Mesothelial cell of epicardium (in vitro differentiated cells): ENCODE data around the gene NCSTN. TPM values are rescaled to one million over a fixed set of nuclear protein-coding genes. Genes with fewer than 3 reads are reported as not detected.
A peak's percentile ranks its signal among the peaks of the same experiment; 100 is the strongest.

Experiments used
- DNase-seq, 2 experiments: peaks; one replicate each; pipeline ENCODE4 v3.0.0; 2021; ENCODE audit warnings: low spot score in 2 of 2; ENCODE audit not compliant: unreplicated experiment in 2 of 2
- H3K27ac Mint-ChIP-seq: 2 replicates; pipeline ENCODE4 v1.8.0; 2021; ENCODE audit warnings: mixed read lengths
- H3K27me3 Mint-ChIP-seq: 2 replicates; pipeline ENCODE4 v1.8.0; 2021; ENCODE audit warnings: low read depth, mixed read lengths
- H3K36me3 Mint-ChIP-seq: 2 replicates; pipeline ENCODE4 v1.8.0; 2021; ENCODE audit warnings: mixed read lengths
- H3K4me1 Mint-ChIP-seq: 2 replicates; pipeline ENCODE4 v1.8.0; 2021; ENCODE audit warnings: mixed read lengths
- H3K4me3 Mint-ChIP-seq: 2 replicates; pipeline ENCODE4 v1.8.0; 2021; ENCODE audit warnings: mild to moderate bottlenecking, moderate library complexity, mixed read lengths
- H3K9me3 Mint-ChIP-seq: 2 replicates; pipeline ENCODE4 v1.8.0; 2021; ENCODE audit warnings: mixed read lengths
- total RNA-seq: library from RNA; stranded (reverse); gene quantifications from 3 replicates; pipeline ENCODE4 v1.2.1, GENCODE V29; 2021
- TF ChIP-seq, protein P1 (sequence below): fragments of 200-600 bp; sonication (generic); IDR thresholded peaks from one replicate; pipeline ENCODE4 v1.5.0; 2021; ENCODE audit warnings: antibody characterized with exemption; ENCODE audit not compliant: unreplicated experiment

NCSTN gene
- total RNA-seq, 1 donor from 2014 or later = 94.6 TPM

DNA sequence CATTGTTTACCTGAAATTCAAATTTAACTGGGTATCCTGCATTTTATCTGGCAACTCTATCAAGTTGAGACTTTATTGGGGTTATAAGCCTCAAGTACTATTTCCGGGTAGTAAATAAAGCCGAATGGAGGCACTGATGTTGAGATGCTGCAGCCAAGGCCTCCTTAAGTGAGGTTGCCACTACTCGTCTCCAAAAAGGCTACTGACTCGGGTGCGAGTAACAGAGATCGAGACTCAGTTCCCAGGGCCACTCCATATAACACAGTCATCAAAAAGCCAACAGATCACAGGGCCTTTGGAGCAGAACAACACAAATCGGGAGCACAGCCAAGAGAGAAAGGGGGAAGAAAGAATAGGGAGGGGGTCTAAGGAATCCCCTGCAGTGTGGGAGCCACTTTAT lies 657 bp upstream of the NCSTN start:
- TF ChIP-seq, protein P1, sequence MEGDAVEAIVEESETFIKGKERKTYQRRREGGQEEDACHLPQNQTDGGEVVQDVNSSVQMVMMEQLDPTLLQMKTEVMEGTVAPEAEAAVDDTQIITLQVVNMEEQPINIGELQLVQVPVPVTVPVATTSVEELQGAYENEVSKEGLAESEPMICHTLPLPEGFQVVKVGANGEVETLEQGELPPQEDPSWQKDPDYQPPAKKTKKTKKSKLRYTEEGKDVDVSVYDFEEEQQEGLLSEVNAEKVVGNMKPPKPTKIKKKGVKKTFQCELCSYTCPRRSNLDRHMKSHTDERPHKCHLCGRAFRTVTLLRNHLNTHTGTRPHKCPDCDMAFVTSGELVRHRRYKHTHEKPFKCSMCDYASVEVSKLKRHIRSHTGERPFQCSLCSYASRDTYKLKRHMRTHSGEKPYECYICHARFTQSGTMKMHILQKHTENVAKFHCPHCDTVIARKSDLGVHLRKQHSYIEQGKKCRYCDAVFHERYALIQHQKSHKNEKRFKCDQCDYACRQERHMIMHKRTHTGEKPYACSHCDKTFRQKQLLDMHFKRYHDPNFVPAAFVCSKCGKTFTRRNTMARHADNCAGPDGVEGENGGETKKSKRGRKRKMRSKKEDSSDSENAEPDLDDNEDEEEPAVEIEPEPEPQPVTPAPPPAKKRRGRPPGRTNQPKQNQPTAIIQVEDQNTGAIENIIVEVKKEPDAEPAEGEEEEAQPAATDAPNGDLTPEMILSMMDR = no peak
- H3K4me3 Mint-ChIP-seq = peak overlapping the region; percentile 100
- peaks cover 23% of the 10 kb centered on the region for H3K36me3 Mint-ChIP-seq
- H3K9me3 Mint-ChIP-seq = no peaks in the 10 kb centered on the region
- DNase-seq = no peak
- H3K4me1 Mint-ChIP-seq = peaks cover 31% of the 10 kb centered on the region
- H3K27me3 Mint-ChIP-seq = no peaks in the 10 kb centered on the region
- H3K27ac Mint-ChIP-seq = peak overlapping the region; percentile 100

DNA sequence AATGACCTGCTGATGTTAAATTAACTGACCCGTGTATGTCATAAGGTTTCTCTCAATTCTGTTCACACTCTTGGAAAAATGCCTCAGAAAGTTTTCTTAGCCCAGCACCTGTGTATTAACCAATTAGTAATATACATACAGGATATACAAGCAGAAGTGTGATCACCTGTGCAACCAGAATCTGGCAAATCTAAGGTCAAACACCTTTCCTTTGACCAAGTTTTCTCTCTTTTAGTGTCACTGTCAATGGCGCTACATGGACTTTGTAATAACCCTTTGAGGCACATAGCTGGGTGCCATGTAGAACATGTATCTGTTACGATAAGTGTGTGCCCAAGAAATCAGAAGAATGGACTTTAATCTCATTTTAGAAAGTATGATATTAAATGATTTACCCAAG lies 1.1 kb downstream of the NCSTN start:
- Mint-ChIP-seq H3K4me3 (peak overlapping the region; percentile 100), H3K4me1 (peaks cover 31% of the 10 kb centered on the region), H3K27me3 (no peaks in the 10 kb centered on the region), H3K27ac (peak overlapping the region; percentile 100), H3K9me3 (no peaks in the 10 kb centered on the region), H3K36me3 (peaks cover 13% of the 10 kb centered on the region)
- TF ChIP-seq, protein P1 = no peak
- DNase-seq = no peak

DNA sequence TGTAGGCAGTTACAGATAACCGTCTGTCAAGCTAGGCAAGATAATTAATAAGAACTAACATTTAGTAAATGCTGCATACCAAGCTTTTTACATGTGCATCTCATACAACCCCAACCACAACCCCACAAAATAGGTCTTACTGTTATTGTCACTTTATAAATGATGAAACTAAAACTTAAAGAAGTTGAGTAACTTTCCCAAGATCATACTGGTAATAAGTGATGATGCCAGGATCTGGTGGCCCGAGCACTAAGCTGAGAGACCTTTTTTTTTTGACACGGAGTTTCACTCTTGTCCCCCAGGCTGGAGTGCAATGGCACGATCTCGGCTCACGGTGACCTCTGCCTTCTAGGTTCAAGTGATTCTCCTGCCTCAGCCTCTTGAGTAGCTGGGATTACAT lies 1.8 kb downstream of the NCSTN start:
- TF ChIP-seq, protein P1 = no peak
- H3K9me3 Mint-ChIP-seq = no peaks in the 10 kb centered on the region
- H3K4me1 Mint-ChIP-seq = peaks cover 31% of the 10 kb centered on the region
- DNase-seq = no peak
- H3K36me3 Mint-ChIP-seq = peaks cover 13% of the 10 kb centered on the region
- H3K27ac Mint-ChIP-seq = no peak overlapping the region
- peak overlapping the region; percentile 100 for H3K4me3 Mint-ChIP-seq
- H3K27me3 Mint-ChIP-seq = no peaks in the 10 kb centered on the region

DNA sequence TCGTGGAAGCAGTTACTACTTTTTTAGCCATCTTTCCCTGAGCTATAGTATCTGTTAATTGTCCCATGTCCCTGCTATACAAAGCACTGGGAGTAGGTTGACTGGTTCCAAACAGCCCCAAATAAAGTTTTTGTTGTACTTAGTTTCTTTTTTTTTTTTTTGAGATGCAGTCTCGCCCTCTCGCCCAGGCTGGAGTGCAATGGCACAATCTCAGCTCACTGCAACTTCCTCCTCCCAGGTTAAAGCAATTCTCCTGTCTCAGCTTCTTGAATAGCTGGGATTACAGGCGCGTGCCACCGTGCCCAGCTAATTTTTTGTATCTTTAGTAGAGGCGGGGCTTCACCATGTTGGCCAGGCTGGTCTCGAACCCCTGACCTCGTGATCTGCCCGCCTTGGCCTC lies 3.3 kb downstream of the NCSTN start:
- peaks cover 20% of the 10 kb centered on the region for H3K4me1 Mint-ChIP-seq
- H3K4me3 Mint-ChIP-seq = no peak overlapping the region
- peaks cover 19% of the 10 kb centered on the region for H3K36me3 Mint-ChIP-seq
- no peak overlapping the region for H3K27ac Mint-ChIP-seq
- H3K9me3 Mint-ChIP-seq = no peaks in the 10 kb centered on the region
- DNase-seq = no peak
- no peaks in the 10 kb centered on the region for H3K27me3 Mint-ChIP-seq
- TF ChIP-seq, protein P1 = no peak

DNA sequence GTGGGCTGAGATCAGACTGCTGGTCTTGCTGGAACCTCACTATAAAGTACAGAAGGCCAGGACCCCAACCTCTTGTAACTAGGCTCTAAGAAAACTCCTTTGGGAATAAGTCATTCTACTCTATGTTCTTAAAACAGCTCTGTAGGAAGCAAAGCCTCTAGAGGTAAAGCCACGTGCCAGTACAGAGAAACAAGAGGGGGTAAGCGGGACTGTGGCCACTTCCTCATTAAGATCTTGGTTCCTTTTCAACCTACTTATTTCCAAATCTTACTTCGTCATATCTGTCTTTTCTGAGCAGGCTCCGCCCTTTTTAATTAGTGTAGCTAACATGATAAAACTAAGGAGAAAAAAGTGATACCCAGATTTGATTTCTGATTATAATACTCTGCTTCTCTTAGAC lies 3.8 kb downstream of the NCSTN start:
- H3K9me3 Mint-ChIP-seq = no peaks in the 10 kb centered on the region
- DNase-seq = no peak
- TF ChIP-seq, protein P1 = no peak
- H3K36me3 Mint-ChIP-seq = peaks cover 19% of the 10 kb centered on the region
- H3K4me3 Mint-ChIP-seq = no peak overlapping the region
- H3K4me1 Mint-ChIP-seq = peaks cover 16% of the 10 kb centered on the region
- H3K27me3 Mint-ChIP-seq = no peaks in the 10 kb centered on the region
- no peak overlapping the region for H3K27ac Mint-ChIP-seq

DNA sequence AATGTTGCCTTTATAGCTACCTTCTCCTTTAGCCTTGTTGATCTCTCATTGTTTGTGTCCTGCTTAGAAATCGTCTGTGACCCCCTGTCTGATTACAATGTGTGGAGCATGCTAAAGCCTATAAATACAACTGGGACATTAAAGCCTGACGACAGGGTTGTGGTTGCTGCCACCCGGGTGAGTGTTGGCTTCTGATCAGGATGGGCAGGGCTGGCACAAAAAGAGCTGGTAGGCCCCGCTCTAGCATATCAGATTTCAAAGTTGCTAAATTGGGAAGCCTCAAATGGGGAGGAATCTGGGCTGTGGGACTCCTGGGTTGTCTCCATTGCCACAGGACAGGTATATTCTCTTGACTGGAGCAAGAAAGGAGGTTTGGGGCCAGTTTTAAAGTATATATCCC lies 8.4 kb downstream of the NCSTN start:
- Mint-ChIP-seq H3K4me3 (no peak overlapping the region), H3K36me3 (peaks cover 39% of the 10 kb centered on the region), H3K27ac (no peak overlapping the region)

More for the DNA sequence above, 8.4 kb downstream of the NCSTN start:
- TF ChIP-seq, protein P1 = no peak
- H3K4me1 Mint-ChIP-seq = no peaks in the 10 kb centered on the region
- no peaks in the 10 kb centered on the region for H3K27me3 Mint-ChIP-seq
- DNase-seq = no peak
- H3K9me3 Mint-ChIP-seq = no peaks in the 10 kb centered on the region
